Nephron progenitor cell (in vitro differentiated cells): ENCODE measurements around the gene EXOSC10.
"Not testable (repeated sequence)": the region's sequence is repeated elsewhere in the genome, so short reads cannot be mapped to it uniquely, and the experiment has no call there.

ENCODE experiments used
- DNase-seq: peaks from one replicate; pipeline ENCODE4 v3.0.0; 2021
- H3K27ac Mint-ChIP-seq: 2 replicates; pipeline ENCODE4 v1.8.0; 2021; ENCODE audit warnings: mild to moderate bottlenecking, moderate library complexity, mixed read lengths
- H3K27me3 Mint-ChIP-seq: 2 replicates; pipeline ENCODE4 v1.8.0; 2021; ENCODE audit warnings: mild to moderate bottlenecking, low read depth, mixed read lengths; ENCODE audit not compliant: poor library complexity
- H3K36me3 Mint-ChIP-seq: 2 replicates; pipeline ENCODE4 v1.8.0; 2021; ENCODE audit warnings: low read depth, mixed read lengths
- H3K4me1 Mint-ChIP-seq: 2 replicates; pipeline ENCODE4 v1.8.0; 2021; ENCODE audit warnings: mixed read lengths
- H3K4me3 Mint-ChIP-seq: 2 replicates; pipeline ENCODE4 v1.8.0; 2021; ENCODE audit warnings: mild to moderate bottlenecking, moderate library complexity, mixed read lengths
- H3K9me3 Mint-ChIP-seq: 2 replicates; pipeline ENCODE4 v1.8.0; 2021; ENCODE audit warnings: mild to moderate bottlenecking, moderate library complexity, mixed read lengths
- TF ChIP-seq, protein P1 (sequence below): fragments of 200-600 bp; sonication (generic); IDR thresholded peaks from 2 replicates; pipeline ENCODE4 v1.5.0; 2021; ENCODE audit warnings: antibody characterized with exemption

The EXOSC10 gene

DNA sequence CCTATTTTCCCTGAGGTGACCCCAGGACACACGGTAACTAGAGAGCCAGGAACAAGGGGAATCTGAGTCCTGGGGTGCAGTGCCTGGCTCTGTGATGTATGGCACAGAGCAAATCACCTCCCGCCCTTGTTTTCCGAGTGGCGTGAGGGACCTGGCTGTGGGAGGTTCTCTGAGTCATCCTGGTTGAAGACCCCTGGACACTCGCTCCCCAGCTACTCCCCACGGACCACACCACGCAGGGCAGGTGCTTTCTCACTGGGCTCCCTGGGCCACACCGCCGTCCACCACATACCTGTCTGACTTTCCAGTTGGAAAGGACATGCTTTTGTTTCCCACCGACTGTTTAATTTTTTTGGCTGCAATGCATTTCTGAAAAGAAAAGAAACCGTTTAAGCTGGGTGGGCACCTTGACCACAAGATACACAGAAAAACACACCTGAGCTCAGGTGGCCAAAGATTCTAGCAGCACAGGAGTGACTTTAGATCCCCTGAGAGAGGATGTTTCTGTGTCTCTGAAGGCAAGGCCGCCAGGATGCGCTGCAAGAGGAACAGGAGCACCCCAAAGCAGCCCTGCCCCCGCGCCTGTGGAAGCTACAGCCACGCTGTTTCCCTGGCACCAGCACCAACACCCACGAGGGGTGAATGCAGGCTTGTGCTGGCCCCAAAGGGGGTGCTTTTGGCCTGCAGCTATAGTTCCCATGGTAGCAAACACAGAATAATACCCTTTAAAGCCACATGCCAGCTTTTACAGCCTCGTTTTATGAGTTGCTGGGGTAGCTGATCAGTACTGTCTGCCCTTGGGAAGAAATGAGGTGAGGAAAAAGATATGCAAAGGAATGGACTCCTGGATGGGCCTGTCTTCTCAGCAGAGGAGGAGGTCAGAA is 31.7 kb downstream of the EXOSC10 start:
- H3K4me3 Mint-ChIP-seq = no peak overlapping the region
- TF ChIP-seq, protein P1, sequence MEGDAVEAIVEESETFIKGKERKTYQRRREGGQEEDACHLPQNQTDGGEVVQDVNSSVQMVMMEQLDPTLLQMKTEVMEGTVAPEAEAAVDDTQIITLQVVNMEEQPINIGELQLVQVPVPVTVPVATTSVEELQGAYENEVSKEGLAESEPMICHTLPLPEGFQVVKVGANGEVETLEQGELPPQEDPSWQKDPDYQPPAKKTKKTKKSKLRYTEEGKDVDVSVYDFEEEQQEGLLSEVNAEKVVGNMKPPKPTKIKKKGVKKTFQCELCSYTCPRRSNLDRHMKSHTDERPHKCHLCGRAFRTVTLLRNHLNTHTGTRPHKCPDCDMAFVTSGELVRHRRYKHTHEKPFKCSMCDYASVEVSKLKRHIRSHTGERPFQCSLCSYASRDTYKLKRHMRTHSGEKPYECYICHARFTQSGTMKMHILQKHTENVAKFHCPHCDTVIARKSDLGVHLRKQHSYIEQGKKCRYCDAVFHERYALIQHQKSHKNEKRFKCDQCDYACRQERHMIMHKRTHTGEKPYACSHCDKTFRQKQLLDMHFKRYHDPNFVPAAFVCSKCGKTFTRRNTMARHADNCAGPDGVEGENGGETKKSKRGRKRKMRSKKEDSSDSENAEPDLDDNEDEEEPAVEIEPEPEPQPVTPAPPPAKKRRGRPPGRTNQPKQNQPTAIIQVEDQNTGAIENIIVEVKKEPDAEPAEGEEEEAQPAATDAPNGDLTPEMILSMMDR = no peak
- no peak for DNase-seq
- no peaks in the 10 kb centered on the region for H3K9me3 Mint-ChIP-seq
- H3K27me3 Mint-ChIP-seq = no peaks in the 10 kb centered on the region
- peaks cover 85% of the 10 kb centered on the region for H3K36me3 Mint-ChIP-seq
- peaks cover 6% of the 10 kb centered on the region for H3K4me1 Mint-ChIP-seq
- peak overlapping the region; percentile 94 for H3K27ac Mint-ChIP-seq

DNA sequence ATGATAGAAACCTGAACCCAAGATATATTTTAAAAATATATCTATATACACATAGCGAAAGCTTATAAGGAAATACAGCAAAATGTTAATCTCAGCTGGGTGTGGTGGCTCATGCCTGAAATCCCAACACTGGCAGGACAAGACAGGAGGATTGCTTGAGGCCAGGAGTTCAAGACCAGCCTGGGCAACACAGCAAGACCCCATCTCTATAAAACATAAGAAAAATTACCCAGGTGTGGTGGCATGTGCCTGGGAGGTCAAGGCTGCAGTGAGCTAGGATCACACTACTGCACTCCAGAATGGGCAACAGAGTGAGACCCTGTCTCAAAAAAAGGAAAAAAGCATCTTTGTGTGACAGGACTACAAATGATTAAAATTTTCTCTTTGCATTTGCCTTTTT is 33.9 kb downstream of the EXOSC10 start:
- H3K27me3 Mint-ChIP-seq = no peaks in the 10 kb centered on the region
- H3K36me3 Mint-ChIP-seq = peaks cover 72% of the 10 kb centered on the region
- no peak for DNase-seq
- no peaks in the 10 kb centered on the region for H3K9me3 Mint-ChIP-seq
- TF ChIP-seq, protein P1 = no peak
- H3K27ac Mint-ChIP-seq = no peak overlapping the region
- no peak overlapping the region for H3K4me3 Mint-ChIP-seq
- H3K4me1 Mint-ChIP-seq = peaks cover 23% of the 10 kb centered on the region

- H3K4me1 Mint-ChIP-seq = peaks cover 29% of the 10 kb centered on the region
- no peaks in the 10 kb centered on the region for H3K9me3 Mint-ChIP-seq
- no peaks in the 10 kb centered on the region for H3K27me3 Mint-ChIP-seq
- no peak overlapping the region for H3K27ac Mint-ChIP-seq
- peaks cover 64% of the 10 kb centered on the region for H3K36me3 Mint-ChIP-seq
- DNase-seq = no peak
- H3K4me3 Mint-ChIP-seq = no peak overlapping the region
- TF ChIP-seq, protein P1 = no peak
Measured at GRCh38 chr1:11064942-11065341, 34.7 kb downstream of the EXOSC10 start.

GRCh38 chr1:11063937-11064537 is 35.6 kb downstream of the EXOSC10 start:
- not testable (repeated sequence) for H3K4me3 Mint-ChIP-seq, DNase-seq, H3K9me3 Mint-ChIP-seq, H3K27ac Mint-ChIP-seq, H3K27me3 Mint-ChIP-seq
- H3K4me1 Mint-ChIP-seq = peaks cover 26% of the 10 kb centered on the region
- peaks cover 55% of the 10 kb centered on the region for H3K36me3 Mint-ChIP-seq

DNA sequence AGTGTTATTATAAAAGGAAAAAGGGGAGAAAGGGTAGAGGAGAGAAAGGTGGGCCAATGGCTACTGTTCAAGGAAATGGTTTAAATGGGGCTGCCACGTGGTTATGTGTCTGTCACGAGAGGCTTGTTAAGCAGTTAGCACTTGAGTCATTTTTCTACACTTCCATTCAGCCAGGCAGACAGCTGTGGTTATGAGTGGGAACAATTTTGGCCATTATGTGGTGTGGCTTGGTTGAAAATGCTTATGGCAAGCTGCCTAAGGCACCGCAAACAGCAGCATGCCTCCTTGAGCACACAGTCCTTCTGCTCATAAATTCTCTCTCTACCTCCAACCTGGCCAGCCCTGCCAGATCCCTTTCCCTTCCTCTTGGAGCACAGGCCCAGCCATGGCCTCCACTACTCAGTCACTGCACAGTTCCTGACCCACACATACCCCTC is 36.7 kb downstream of the EXOSC10 start:
- TF ChIP-seq, protein P1 = no peak
- H3K9me3 Mint-ChIP-seq = no peaks in the 10 kb centered on the region
- H3K27ac Mint-ChIP-seq = no peak overlapping the region
- H3K36me3 Mint-ChIP-seq = peaks cover 50% of the 10 kb centered on the region
- H3K4me3 Mint-ChIP-seq = no peak overlapping the region
- H3K27me3 Mint-ChIP-seq = no peaks in the 10 kb centered on the region
- no peak for DNase-seq
- H3K4me1 Mint-ChIP-seq = peaks cover 31% of the 10 kb centered on the region

- H3K36me3 Mint-ChIP-seq = peaks cover 50% of the 10 kb centered on the region
- H3K4me1 Mint-ChIP-seq = peaks cover 31% of the 10 kb centered on the region
- H3K4me3 Mint-ChIP-seq = no peak overlapping the region
- DNase-seq = no peak
- TF ChIP-seq, protein P1 = no peak
- H3K27me3 Mint-ChIP-seq = no peaks in the 10 kb centered on the region
- peak overlapping the region; percentile 82 for H3K27ac Mint-ChIP-seq
- H3K9me3 Mint-ChIP-seq = no peaks in the 10 kb centered on the region
Measured at GRCh38 chr1:11061652-11062365, 37.9 kb downstream of the EXOSC10 start.
